Measurements from ENCODE around the gene EP400. TPM values are rescaled to one million over a fixed set of nuclear protein-coding genes. Genes with fewer than 3 reads are reported as not detected.

Gene EP400
- total and polyA plus RNA-seq, 9 of the 15 experiments (the other 6 are each of a cell fraction or from before 2014, with no cell fraction given): 4.5 to 58.0 (median 7.0) TPM

GRCh38 chr12:132084621-132085290, 135.0 kb downstream of the EP400 start (continued):
- TF ChIP-seq KHSRP (IDR thresholded peaks at IDR 0.05): no peak
- TF ChIP-seq SOX6 (IDR thresholded peaks at IDR 0.05): peak; percentile 51; the same call in 1 of the 2 replicates

GRCh38 chr12:132085291-132085635, 135.5 kb downstream of the EP400 start:
- Histone ChIP-seq H2AFZ (ENCODE audit: low read depth, low read length) (peak overlapping the region; percentile 65), H3K4me2 (ENCODE audit: insufficient read depth, low read length) (peak overlapping the region; percentile 90), H4K20me1 (replicated peaks; ENCODE audit: control insufficient read depth, insufficient read depth, low read length) (peaks cover 3% of the 10 kb centered on the region; the same call in 1 of the 2 replicates), H3K4me1 (replicated peaks in 1 of 2; ENCODE audit: control insufficient read depth in 2 of 2, insufficient read depth in 2 of 2, low read length in 2 of 2) (peaks cover 13 to 17% of the 10 kb centered on the region in 2 experiments; a peak in 4 of 5 replicates), H3K27ac (ENCODE audit: extremely low read depth, low read depth, low read length) (peak overlapping the region; percentile 98), H3K9me3 (replicated peaks; ENCODE audit: control insufficient read depth, insufficient read depth, low read depth, low read length) (no peaks in the 10 kb centered on the region), H3K79me2 (ENCODE audit: control insufficient read depth, insufficient read depth, low read length) (peaks cover 49% of the 10 kb centered on the region), H3K9ac (ENCODE audit: insufficient read depth in 1 of 2, low read depth in 2 of 2, low read length in 2 of 2) (peak overlapping the region; percentile 95 to 96), H3K27me3 (ENCODE audit: control insufficient read depth in 2 of 2, insufficient read depth in 2 of 2, low read length in 2 of 2) (no peaks in the 10 kb centered on the region), H3K36me3 (ENCODE audit: control insufficient read depth, insufficient read depth, low read length) (peaks cover 35% of the 10 kb centered on the region), H3K9me1 (ENCODE audit: control insufficient read depth, insufficient read depth, low read length) (no peaks in the 10 kb centered on the region), H3K4me3 (peak overlapping the region; percentile 80)
- in situ Hi-C loops (cut with MboI) (no loop called here), intact Hi-C loops (cut with micrococcal nuclease) (no loop called here)
- FAIRE-seq (no peak), DNase-seq (ENCODE audit: extremely low read depth in 1 of 4, low spot score in 3 of 4) (peak; percentile 26 to 52 (median 30)), ATAC-seq (peak; percentile 13)
- 4% methylated on average over 6 of the region's 6 CpGs for WGBS (ENCODE audit: insufficient coverage, low coverage, missing lambda C conversion rate)
- no TSS peak for BruUV-seq (replicated peaks)
- CTCF ChIA-PET (ENCODE audit: low intra/inter-chr PET ratio): no interaction called here
- POLR2A ChIA-PET: interaction anchor here (0.8 to 1.2 kb wide), 2 partner anchors 9 to 15 kb away, joined by 3 read pairs; no protein-coding TSS in a partner anchor
- 0 out of 2 replicates have a peak, but pooled peaks have one; percentile 6 for TF ChIP-seq AFF4 (CRISPR knock-in tag; IDR thresholded peaks at IDR 0.05)
- TF ChIP-seq SIN3A (IDR thresholded peaks at IDR 0.05; ENCODE audit: borderline replicate concordance in 2 of 2, control insufficient read depth in 1 of 2, low read depth in 2 of 2, low read length in 2 of 2): 0 out of 4 replicates have a peak, but pooled peaks of 1 of the 2 experiments have one; percentile 34
- TF ChIP-seq HOMEZ (CRISPR knock-in tag; IDR thresholded peaks at IDR 0.05): no peak
- TF ChIP-seq SMARCB1 (IDR thresholded peaks at IDR 0.05; ENCODE audit: insufficient read length, low read depth): peak; percentile 4
- TF ChIP-seq HMGXB4 (CRISPR knock-in tag; IDR thresholded peaks at IDR 0.05): no peak
- TF ChIP-seq PML (IDR thresholded peaks at IDR 0.05; ENCODE audit: low read length): 0 out of 2 replicates have a peak, but pooled peaks have one; percentile 7
- TF ChIP-seq LCOR (CRISPR knock-in tag; IDR thresholded peaks at IDR 0.05): no peak
- TF ChIP-seq PHF20 (IDR thresholded peaks at IDR 0.05; ENCODE audit: partially characterized antibody): peak; percentile 7
